ENCODE measurements around the gene ARID5B.

ARID5B gene

GRCh38 chr10:61935077-61935476 is 33.6 kb downstream of the ARID5B start:
- DNase-seq: no peak

GRCh38 chr10:61936770-61937169 is 35.3 kb downstream of the ARID5B start:
- DNase-seq: no peak

- DNase-seq: peak in 1 of 51 donors; percentile 32
These were observed 36.3 kb downstream of the ARID5B start for GRCh38 chr10:61937631-61938351.

- peak in 1 of 51 donors; percentile 26 for DNase-seq
These were observed 38.4 kb downstream of the ARID5B start for GRCh38 chr10:61939902-61940301.

GRCh38 chr10:61941202-61941681 is 39.7 kb downstream of the ARID5B start:
- DNase-seq: no peak

- DNase-seq: no peak
These were observed 41.3 kb downstream of the ARID5B start for GRCh38 chr10:61942604-61943461.

GRCh38 chr10:61943674-61944378 is 42.3 kb downstream of the ARID5B start:
- DNase-seq: peak in 1 of 51 donors; percentile 12

- no peak for DNase-seq
These were observed 43.1 kb downstream of the ARID5B start for GRCh38 chr10:61944410-61945147.

- DNase-seq: no peak
These were observed 48.2 kb downstream of the ARID5B start for GRCh38 chr10:61949687-61950086.

- DNase-seq: no peak
These were observed 49.1 kb downstream of the ARID5B start for GRCh38 chr10:61950449-61951143.

- DNase-seq: no peak
These were observed 49.6 kb downstream of the ARID5B start for GRCh38 chr10:61951144-61951483.

- no peak for DNase-seq
These were observed 50.7 kb downstream of the ARID5B start for GRCh38 chr10:61952028-61952674.

- DNase-seq: no peak
These were observed 51.7 kb downstream of the ARID5B start for GRCh38 chr10:61953183-61953582.

- DNase-seq: no peak
These were observed 56.3 kb downstream of the ARID5B start for GRCh38 chr10:61957806-61958205.

- no peak for DNase-seq
These were observed 56.8 kb downstream of the ARID5B start for GRCh38 chr10:61958311-61958710.

GRCh38 chr10:61958805-61959204 is 57.3 kb downstream of the ARID5B start:
- DNase-seq: no peak

- no peak for DNase-seq
These were observed 58.3 kb downstream of the ARID5B start for GRCh38 chr10:61959814-61960213.

- DNase-seq: no peak
These were observed 59.1 kb downstream of the ARID5B start for GRCh38 chr10:61960396-61961120.

- no peak for DNase-seq
These were observed 59.8 kb downstream of the ARID5B start for GRCh38 chr10:61961278-61961677.

Measured in hypothalamus (tissue), 51 donors.